Uterus (tissue), 2 donors: ENCODE results near the gene GAS2L2.

ENCODE experiments used
- POLR2A ChIP-seq, 2 donors: fragments of 450-650 bp; IDR thresholded peaks; one replicate each; pipeline ENCODE4 v1.6.1; 2016; ENCODE audit warnings: antibody characterized with exemption in 2 of 2, mild to moderate bottlenecking in 1 of 2, moderate library complexity in 1 of 2
- TF ChIP-seq, protein P1 (sequence below), 4 experiments: fragments of 200-600 bp in 2 of 4; fragments of 450-650 bp in 2 of 4; sonication (generic) in 2 of 4; IDR thresholded peaks; one replicate each; pipeline ENCODE4 v1.5.1; 2016 to 2019; ENCODE audit warnings: antibody characterized with exemption in 4 of 4, mild to moderate bottlenecking in 2 of 4, moderate library complexity in 1 of 4

- TF ChIP-seq, protein P1, sequence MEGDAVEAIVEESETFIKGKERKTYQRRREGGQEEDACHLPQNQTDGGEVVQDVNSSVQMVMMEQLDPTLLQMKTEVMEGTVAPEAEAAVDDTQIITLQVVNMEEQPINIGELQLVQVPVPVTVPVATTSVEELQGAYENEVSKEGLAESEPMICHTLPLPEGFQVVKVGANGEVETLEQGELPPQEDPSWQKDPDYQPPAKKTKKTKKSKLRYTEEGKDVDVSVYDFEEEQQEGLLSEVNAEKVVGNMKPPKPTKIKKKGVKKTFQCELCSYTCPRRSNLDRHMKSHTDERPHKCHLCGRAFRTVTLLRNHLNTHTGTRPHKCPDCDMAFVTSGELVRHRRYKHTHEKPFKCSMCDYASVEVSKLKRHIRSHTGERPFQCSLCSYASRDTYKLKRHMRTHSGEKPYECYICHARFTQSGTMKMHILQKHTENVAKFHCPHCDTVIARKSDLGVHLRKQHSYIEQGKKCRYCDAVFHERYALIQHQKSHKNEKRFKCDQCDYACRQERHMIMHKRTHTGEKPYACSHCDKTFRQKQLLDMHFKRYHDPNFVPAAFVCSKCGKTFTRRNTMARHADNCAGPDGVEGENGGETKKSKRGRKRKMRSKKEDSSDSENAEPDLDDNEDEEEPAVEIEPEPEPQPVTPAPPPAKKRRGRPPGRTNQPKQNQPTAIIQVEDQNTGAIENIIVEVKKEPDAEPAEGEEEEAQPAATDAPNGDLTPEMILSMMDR (IDR thresholded peaks at IDR 0.05), result no peak
- no peak for TF ChIP-seq POLR2A (IDR thresholded peaks at IDR 0.05)
Measured at GRCh38 chr17:35788477-35789368, 35.7 kb upstream of the GAS2L2 start.
